CD4-positive, alpha-beta T cell (primary cell): ENCODE results near the gene KCNMB2. TPM values are rescaled to one million over a fixed set of nuclear protein-coding genes. Genes with fewer than 3 reads are reported as not detected.

Experiments
- ATAC-seq: fragments of 200-7000 bp; cut with Tn5 transposase; one replicate; pipeline ENCODE4 v1.10.0; 2022; ENCODE audit warnings: mild to moderate bottlenecking; ENCODE audit not compliant: poor library complexity
- CTCF ChIA-PET: fragments of 350-600 bp; sonication (Branson Sonifier 250); formaldehyde crosslinking; loops from one replicate; lab custom pipeline; 2021; ENCODE audit warnings: antibody characterized with exemption, inconsistent platforms; lab: Charles Lee
- POLR2A ChIA-PET: fragments of 350-600 bp; sonication (Branson Sonifier 250); formaldehyde crosslinking; loops from one replicate; lab custom pipeline; 2021; ENCODE audit warnings: antibody characterized with exemption, inconsistent platforms; lab: Charles Lee
- DNase-seq, 14 experiments: peaks; one replicate each; pipeline ENCODE4 v3.0.0-alpha.2; 2013 to 2020; ENCODE audit warnings: mixed read lengths in 2 of 14
- H3K27ac ChIP-seq, 2 donors: one replicate each; pipeline versions ENCODE4 v1.5.1 to v1.7.0; 2013; ENCODE audit warnings: low read length in 2 of 2, low read depth in 1 of 2, mild to moderate bottlenecking in 1 of 2
- H3K27me3 ChIP-seq, 2 experiments: 1 replicate in 1 of 2; 2 replicates in 1 of 2; pipeline versions ENCODE4 v1.6.1 to v1.7.0; 2013; ENCODE audit warnings: low read length in 2 of 2, control low read depth in 1 of 2, mild to moderate bottlenecking in 1 of 2, moderate library complexity in 1 of 2; ENCODE audit not compliant: insufficient read depth in 2 of 2, control insufficient read depth in 1 of 2
- H3K36me3 ChIP-seq: one replicate; pipeline ENCODE4 v1.6.1; 2013; ENCODE audit warnings: low read length, control low read depth; ENCODE audit not compliant: insufficient read depth
- H3K4me1 ChIP-seq: one replicate; pipeline ENCODE4 v1.6.1; 2013; ENCODE audit warnings: low read length, control low read depth; ENCODE audit not compliant: insufficient read depth
- H3K4me3 ChIP-seq: one replicate; pipeline ENCODE4 v1.5.1; 2013; ENCODE audit warnings: mild to moderate bottlenecking, low read length, moderate library complexity
- H3K9me3 ChIP-seq, 2 experiments: 1 replicate in 1 of 2; 2 replicates in 1 of 2; pipeline versions ENCODE4 v1.6.1 to v1.7.0; 2013; ENCODE audit warnings: low read length in 2 of 2, mild to moderate bottlenecking in 2 of 2, control low read depth in 1 of 2, moderate library complexity in 1 of 2; ENCODE audit not compliant: control insufficient read depth in 1 of 2, insufficient read depth in 1 of 2
- H3K27ac Mint-ChIP-seq: one replicate; pipeline ENCODE4 v1.8.0; 2020; ENCODE audit warnings: mixed read lengths
- H3K27me3 Mint-ChIP-seq: one replicate; pipeline ENCODE4 v1.8.0; 2021; ENCODE audit warnings: mixed read lengths
- H3K36me3 Mint-ChIP-seq: one replicate; pipeline ENCODE4 v1.8.0; 2021; ENCODE audit warnings: low read depth, mixed read lengths
- H3K4me1 Mint-ChIP-seq: one replicate; pipeline ENCODE4 v1.8.0; 2021; ENCODE audit warnings: low read depth, mixed read lengths
- H3K4me3 Mint-ChIP-seq: one replicate; pipeline ENCODE4 v1.8.0; 2020; ENCODE audit warnings: mild to moderate bottlenecking, mixed read lengths
- H3K9me3 Mint-ChIP-seq: one replicate; pipeline ENCODE4 v1.8.0; 2020; ENCODE audit warnings: mixed read lengths
- intact Hi-C, 2 experiments: fragments of 100-400 bp; cut with DNase I in 1 of 2; cut with micrococcal nuclease in 1 of 2; formaldehyde crosslinking; loops; one replicate each; pipeline versions ENCODE4 v1.15.1 to v1.9.0; 2023 to 2025; cut with DNase I, micrococcal nuclease
- total RNA-seq, 174 experiments: library from RNA in 2 of 174; stranded (reverse) in 2 of 174; gene quantifications; one replicate each; pipeline ENCODE4 v1.2.3 and lab custom pipeline; 2021 to 2026
- TF ChIP-seq, protein P1 (sequence below): fragments of 200-600 bp; IDR thresholded peaks from one replicate; pipeline ENCODE4 v1.8.0; 2022; ENCODE audit warnings: antibody characterized with exemption, mild to moderate bottlenecking

KCNMB2 gene
- total RNA-seq, 2 experiments from 2014 or later = not detected

- H3K36me3 Mint-ChIP-seq = no peaks in the 10 kb centered on the region
- Histone ChIP-seq H3K27me3 (no peaks in the 10 kb centered on the region), H3K4me3 (no peak overlapping the region), H3K9me3 (peaks cover 0 to 7% of the 10 kb centered on the region in 2 experiments), H3K36me3 (no peaks in the 10 kb centered on the region), H3K4me1 (no peaks in the 10 kb centered on the region), H3K27ac (no peak overlapping the region)
- H3K27me3 Mint-ChIP-seq = no peaks in the 10 kb centered on the region
- ATAC-seq (no peak), DNase-seq (no peak)
- no peaks in the 10 kb centered on the region for H3K4me1 Mint-ChIP-seq
- H3K9me3 Mint-ChIP-seq = peaks cover 7% of the 10 kb centered on the region
- TF ChIP-seq, protein P1, sequence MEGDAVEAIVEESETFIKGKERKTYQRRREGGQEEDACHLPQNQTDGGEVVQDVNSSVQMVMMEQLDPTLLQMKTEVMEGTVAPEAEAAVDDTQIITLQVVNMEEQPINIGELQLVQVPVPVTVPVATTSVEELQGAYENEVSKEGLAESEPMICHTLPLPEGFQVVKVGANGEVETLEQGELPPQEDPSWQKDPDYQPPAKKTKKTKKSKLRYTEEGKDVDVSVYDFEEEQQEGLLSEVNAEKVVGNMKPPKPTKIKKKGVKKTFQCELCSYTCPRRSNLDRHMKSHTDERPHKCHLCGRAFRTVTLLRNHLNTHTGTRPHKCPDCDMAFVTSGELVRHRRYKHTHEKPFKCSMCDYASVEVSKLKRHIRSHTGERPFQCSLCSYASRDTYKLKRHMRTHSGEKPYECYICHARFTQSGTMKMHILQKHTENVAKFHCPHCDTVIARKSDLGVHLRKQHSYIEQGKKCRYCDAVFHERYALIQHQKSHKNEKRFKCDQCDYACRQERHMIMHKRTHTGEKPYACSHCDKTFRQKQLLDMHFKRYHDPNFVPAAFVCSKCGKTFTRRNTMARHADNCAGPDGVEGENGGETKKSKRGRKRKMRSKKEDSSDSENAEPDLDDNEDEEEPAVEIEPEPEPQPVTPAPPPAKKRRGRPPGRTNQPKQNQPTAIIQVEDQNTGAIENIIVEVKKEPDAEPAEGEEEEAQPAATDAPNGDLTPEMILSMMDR = no peak
- no peak overlapping the region for H3K4me3 Mint-ChIP-seq
- ChIA-PET CTCF (no interaction called here), POLR2A (no interaction called here)
- H3K27ac Mint-ChIP-seq = no peak overlapping the region
- intact Hi-C loops = no loop called here
Observed at GRCh38 chr3:178787960-178788359, 251.7 kb downstream of the KCNMB2 start.

DNA sequence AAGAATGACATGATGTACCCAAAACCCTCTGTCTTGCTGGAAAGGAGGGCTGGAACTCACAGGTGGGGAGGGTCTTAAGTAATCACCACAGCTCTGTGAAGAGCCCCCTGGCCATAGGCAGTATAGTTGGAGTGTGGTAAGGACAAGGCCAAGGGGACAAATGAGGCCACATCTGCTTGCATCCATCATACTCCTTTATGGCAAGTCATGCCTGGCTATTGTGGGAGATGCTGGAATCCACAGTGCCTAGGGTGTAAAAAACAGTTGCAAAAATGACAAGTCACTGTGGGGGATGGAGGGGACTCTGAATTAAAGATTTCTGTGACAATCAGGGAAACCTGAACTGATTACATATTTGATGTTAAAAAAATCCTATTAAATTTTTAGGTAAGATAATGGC, 258.5 kb downstream of the KCNMB2 start:
- Mint-ChIP-seq H3K4me1 (no peaks in the 10 kb centered on the region), H3K36me3 (no peaks in the 10 kb centered on the region), H3K4me3 (no peak overlapping the region), H3K9me3 (peaks cover 6% of the 10 kb centered on the region), H3K27me3 (no peaks in the 10 kb centered on the region), H3K27ac (no peak overlapping the region)
- POLR2A ChIA-PET = no interaction called here
- Histone ChIP-seq H3K27ac (no peak overlapping the region), H3K9me3 (peaks cover 0 to 7% of the 10 kb centered on the region in 2 experiments), H3K27me3 (no peaks in the 10 kb centered on the region), H3K4me3 (no peak overlapping the region), H3K4me1 (no peaks in the 10 kb centered on the region), H3K36me3 (no peaks in the 10 kb centered on the region)
- TF ChIP-seq, protein P1 = no peak
- ATAC-seq (no peak), DNase-seq (no peak)
- CTCF ChIA-PET = no interaction called here
- intact Hi-C loops = no loop called here

DNA sequence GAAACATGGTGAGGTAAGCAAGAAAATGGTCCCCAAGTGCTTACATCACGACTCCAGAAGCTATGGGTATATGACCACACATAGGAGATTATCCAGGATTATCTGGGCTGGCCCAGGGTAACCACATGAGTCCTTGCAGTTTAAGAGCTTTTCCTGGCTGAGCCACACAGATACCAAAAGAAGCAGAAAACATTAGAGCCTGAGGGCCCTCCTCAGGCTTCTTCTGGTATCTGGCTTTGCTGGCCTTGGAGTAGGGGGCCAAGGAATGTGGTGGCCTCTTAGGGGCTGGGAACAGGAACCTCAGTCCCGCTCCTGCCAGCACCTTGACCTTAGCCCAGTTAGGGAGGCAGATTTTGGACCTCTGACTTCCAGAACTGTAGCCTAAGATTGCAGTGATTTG, 259.1 kb downstream of the KCNMB2 start:
- ChIA-PET CTCF (no interaction called here), POLR2A (no interaction called here)
- Mint-ChIP-seq H3K4me1 (no peaks in the 10 kb centered on the region), H3K9me3 (peaks cover 6% of the 10 kb centered on the region), H3K4me3 (no peak overlapping the region), H3K27me3 (no peaks in the 10 kb centered on the region), H3K36me3 (no peaks in the 10 kb centered on the region), H3K27ac (no peak overlapping the region)
- TF ChIP-seq, protein P1 = no peak
- no peaks in the 10 kb centered on the region for H3K4me1 ChIP-seq
- intact Hi-C loops = no loop called here
- no peak overlapping the region for H3K27ac ChIP-seq
- DNase-seq (no peak), ATAC-seq (no peak)
- H3K9me3 ChIP-seq = peaks cover 0 to 7% of the 10 kb centered on the region in 2 experiments
- H3K4me3 ChIP-seq = no peak overlapping the region
- no peaks in the 10 kb centered on the region for H3K36me3 ChIP-seq
- H3K27me3 ChIP-seq = no peaks in the 10 kb centered on the region
